Spleen (tissue), 11 donors: ENCODE measurements around the gene XPOT. TPM values are rescaled to one million over a fixed set of nuclear protein-coding genes. Genes with fewer than 3 reads are reported as not detected.

Experiments used
- DNase-seq: peaks from one replicate; pipeline ENCODE4 v3.0.0-alpha.2; 2020
- H3K27ac ChIP-seq, 8 donors: fragments of 200-600 bp; sonication (generic) in 7 of 8; 1 replicate in 4 of 8; 2 replicates in 4 of 8; pipeline versions ENCODE4 v1.5.0 to v1.8.0; 2016 to 2021; ENCODE audit warnings: inconsistent platforms in 4 of 8, mild to moderate bottlenecking in 4 of 8, moderate library complexity in 1 of 8
- H3K27me3 ChIP-seq, 7 donors: fragments of 200-600 bp; sonication (generic) in 6 of 7; replicated peaks in 1 of 7; 1 replicate in 4 of 7; 2 replicates in 3 of 7; pipeline versions ENCODE4 v1.5.0 to v1.8.0; 2016 to 2021; ENCODE audit warnings: inconsistent platforms in 3 of 7, mild to moderate bottlenecking in 1 of 7
- H3K36me3 ChIP-seq, 6 donors: fragments of 200-600 bp; sonication (generic) in 5 of 6; 1 replicate in 4 of 6; 2 replicates in 2 of 6; pipeline versions ENCODE4 v1.5.0 to v1.8.0; 2016 to 2021; ENCODE audit warnings: inconsistent platforms in 2 of 6
- H3K4me1 ChIP-seq, 6 donors: fragments of 200-600 bp; sonication (generic) in 5 of 6; 1 replicate in 3 of 6; 2 replicates in 3 of 6; pipeline versions ENCODE4 v1.5.0 to v1.8.0; 2016 to 2021; ENCODE audit warnings: inconsistent platforms in 3 of 6
- H3K4me3 ChIP-seq, 8 donors: fragments of 200-600 bp; sonication (generic) in 7 of 8; 1 replicate in 4 of 8; 2 replicates in 4 of 8; pipeline versions ENCODE4 v1.5.0 to v1.8.0; 2016 to 2021; ENCODE audit warnings: inconsistent platforms in 4 of 8, mild to moderate bottlenecking in 4 of 8, moderate library complexity in 2 of 8
- H3K9me3 ChIP-seq, 8 donors: fragments of 200-600 bp; sonication (generic) in 7 of 8; 1 replicate in 4 of 8; 2 replicates in 4 of 8; pipeline versions ENCODE4 v1.5.0 to v1.8.0; 2016 to 2021; ENCODE audit warnings: inconsistent platforms in 4 of 8
- CTCF ChIP-seq, 11 experiments: fragments of 200-600 bp in 7 of 11; fragments of 450-650 bp in 4 of 11; sonication (generic) in 4 of 11; IDR thresholded peaks in 8 of 11; conservative IDR thresholded peaks in 3 of 11; 1 replicate in 7 of 11; 2 replicates in 4 of 11; pipeline versions ENCODE4 v1.4.0 to v1.8.0; 2016 to 2021; ENCODE audit warnings: antibody characterized with exemption in 11 of 11, inconsistent platforms in 4 of 11, mild to moderate bottlenecking in 1 of 11
- POLR2A ChIP-seq, 3 donors: fragments of 450-650 bp; IDR thresholded peaks; one replicate each; pipeline ENCODE4 v1.5.1; 2017; ENCODE audit warnings: antibody characterized with exemption in 3 of 3, mild to moderate bottlenecking in 1 of 3
- POLR2AphosphoS5 ChIP-seq, 3 donors: sonication (generic); formaldehyde crosslinking; IDR thresholded peaks; one replicate each; pipeline ENCODE4 v1.5.1; 2017; ENCODE audit warnings: antibody characterized with exemption in 3 of 3
- WGBS, 5 donors: extraction: QIAGEN DNeasy Blood & Tissue Kit in 3 of 5; methylation state at CpG; one replicate each; pipeline versions ENCODE4 v1.1.5 to v1.1.7; 2013 to 2018; 5-methylcytosine and 5-hydroxymethylcytosine counted together
- intact Hi-C: fragments of 100-400 bp; cut with DNase I; formaldehyde crosslinking; loops from one replicate; pipeline ENCODE4 v1.15.0; 2023; ENCODE audit warnings: low total_unique reads
- polyA plus RNA-seq, 3 donors: library from polyadenylated mRNA; stranded (reverse); fragments of 200-250 nt; gene quantifications; one replicate each; pipeline ENCODE4 v1.2.1, GENCODE V29; 2013
- total RNA-seq, 7 donors: library from RNA; depleted of rRNA in 3 of 7; stranded (reverse); fragments of >200 nt in 3 of 7; fragmentation: NEBNext Ultra II Directional in 4 of 7; extraction: Animal tissue kit (Norgen Biotek cat#: 25700) in 4 of 7; gene quantifications; one replicate each; pipeline versions ENCODE4 v1.1.0 to v1.2.1, GENCODE V29; 2016 to 2021
- donor health status: healthy with polysubstance abuse.
- donor health status: DM: no; HTN: no; CAD: no; lungs with moderate emphysema.
- donor health status: DM: no; HTN: no; CAD: no.
- donor health status: Bipolar disorder and iron deficiency.
- donor health status: healthy.
- donor health status: DM: no; HTN: no; CAD: no.
- donor health status: DM: yes; HTN: yes; CAD: no.

XPOT gene
- total and polyA plus RNA-seq, 10 donors: 11.1 to 50.3 (median 43.1) TPM

- no peak for DNase-seq
- WGBS, 5 donors: 63 to 80% (median 71%) methylated on average over 3 of the region's 3 CpGs
- peaks cover 0 to 16% (median 12%) of the 10 kb centered on the region in 8 donors for H3K9me3 ChIP-seq
- peaks cover 0 to 2% (median under 1%) of the 10 kb centered on the region in 6 donors for H3K4me1 ChIP-seq
- H3K27me3 ChIP-seq: peaks cover 0 to 11% (median 2%) of the 10 kb centered on the region in 7 donors
- peak overlapping the region in 2 of 8 donors; percentile 26 to 37 for H3K27ac ChIP-seq
- no peaks in the 10 kb centered on the region for H3K36me3 ChIP-seq
- intact Hi-C loops: no loop called here
- TF ChIP-seq POLR2AphosphoS5 (IDR thresholded peaks at IDR 0.05) (no peak), CTCF (IDR thresholded peaks at IDR 0.05 in 8 of 11, conservative IDR thresholded peaks at IDR 0.05 in 3 of 11) (no peak), POLR2A (IDR thresholded peaks at IDR 0.05) (no peak)
- no peak overlapping the region for H3K4me3 ChIP-seq
Measured at GRCh38 chr12:64385019-64385418, 19.2 kb upstream of the XPOT start.

- H3K4me1 ChIP-seq: peaks cover 0 to 7% (median 5%) of the 10 kb centered on the region in 6 donors
- H3K9me3 ChIP-seq: peaks cover 0 to 11% (median 7%) of the 10 kb centered on the region in 8 donors
- 66 to 81% (median 69%) methylated on average over 2 of the region's 2 CpGs for WGBS, 5 donors
- peaks cover 0 to 16% (median 7%) of the 10 kb centered on the region in 7 donors for H3K27me3 ChIP-seq
- no peak for DNase-seq
- intact Hi-C loops: no loop called here
- H3K4me3 ChIP-seq: no peak overlapping the region
- TF ChIP-seq POLR2AphosphoS5 (IDR thresholded peaks at IDR 0.05): no peak
- TF ChIP-seq POLR2A (IDR thresholded peaks at IDR 0.05): no peak
- TF ChIP-seq CTCF (IDR thresholded peaks at IDR 0.05 in 8 of 11, conservative IDR thresholded peaks at IDR 0.05 in 3 of 11): no peak
- no peaks in the 10 kb centered on the region for H3K36me3 ChIP-seq
- H3K27ac ChIP-seq: peak overlapping the region in 2 of 8 donors; percentile 26 to 37
Measured at GRCh38 chr12:64385468-64385867, 18.7 kb upstream of the XPOT start.

- no peak for TF ChIP-seq POLR2A (IDR thresholded peaks at IDR 0.05)
- TF ChIP-seq POLR2AphosphoS5 (IDR thresholded peaks at IDR 0.05): no peak
- no peak for TF ChIP-seq CTCF (IDR thresholded peaks at IDR 0.05 in 8 of 11, conservative IDR thresholded peaks at IDR 0.05 in 3 of 11)
- intact Hi-C loops: no loop called here
- WGBS, 5 donors: 92 to 97% (median 94%) methylated on average over 6 of the region's 6 CpGs
- H3K27me3 ChIP-seq: peaks cover 0 to 32% (median 21%) of the 10 kb centered on the region in 7 donors
- DNase-seq: no peak
- no peak overlapping the region for H3K4me3 ChIP-seq
- no peaks in the 10 kb centered on the region for H3K9me3 ChIP-seq
- H3K4me1 ChIP-seq: peaks cover 0 to 12% (median 9%) of the 10 kb centered on the region in 6 donors
- H3K36me3 ChIP-seq: no peaks in the 10 kb centered on the region
- H3K27ac ChIP-seq: no peak overlapping the region
Measured at GRCh38 chr12:64387197-64387816, 16.9 kb upstream of the XPOT start.

DNA sequence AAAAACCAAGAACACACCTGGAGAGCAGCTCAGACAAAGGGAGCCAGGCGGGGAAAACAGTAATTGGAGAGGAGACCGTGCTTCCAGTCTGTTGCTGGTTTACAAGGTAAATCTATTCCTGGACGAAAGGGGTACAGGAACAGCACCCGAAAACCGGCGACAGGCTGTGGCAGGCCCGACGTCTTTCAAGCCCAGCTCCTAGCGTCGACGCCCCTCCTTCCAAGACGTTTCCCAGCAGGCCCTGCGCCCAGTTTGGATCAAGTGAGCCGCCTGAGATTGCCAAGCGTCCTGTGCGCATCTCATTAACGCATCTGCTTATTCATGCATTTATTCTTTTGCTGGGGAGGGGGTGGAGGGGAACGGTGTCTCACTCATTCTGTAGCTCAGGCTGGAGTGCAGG lies 15.0 kb upstream of the XPOT start:
- intact Hi-C loops: no loop called here
- Histone ChIP-seq H3K4me3 (no peak overlapping the region), H3K36me3 (no peaks in the 10 kb centered on the region), H3K9me3 (no peaks in the 10 kb centered on the region), H3K4me1 (peaks cover 0 to 12% (median 9%) of the 10 kb centered on the region in 6 donors), H3K27ac (no peak overlapping the region), H3K27me3 (peaks cover 0 to 32% (median 21%) of the 10 kb centered on the region in 7 donors)
- 88 to 90% (median 90%) methylated on average over 18 of the region's 18 CpGs for WGBS, 5 donors
- DNase-seq: no peak
- no peak for TF ChIP-seq POLR2A (IDR thresholded peaks at IDR 0.05)
- TF ChIP-seq CTCF (IDR thresholded peaks at IDR 0.05 in 8 of 11, conservative IDR thresholded peaks at IDR 0.05 in 3 of 11): no peak
- no peak for TF ChIP-seq POLR2AphosphoS5 (IDR thresholded peaks at IDR 0.05)
